Endothelial cell of umbilical vein (primary cell): Measurements from ENCODE around the gene MAL. TPM values are rescaled to one million over a fixed set of nuclear protein-coding genes. Genes with fewer than 3 reads are reported as not detected.

ENCODE experiments used
- BruUV-seq: library from RNA; stranded (reverse); fragments of 400-500 nt; replicated peaks from 2 replicates; lab custom pipeline; 2021; lab: Mats Ljungman, UMichigan
- CTCF ChIA-PET: fragments of 300-600, 350-600 bp; sonication (Branson Sonifier 250); formaldehyde crosslinking; loops from one replicate; lab custom pipeline; 2021; ENCODE audit warnings: antibody characterized with exemption, inconsistent platforms; lab: Charles Lee
- POLR2A ChIA-PET: fragments of 300-600, 350-600 bp; sonication (Branson Sonifier 250); formaldehyde crosslinking; loops from one replicate; lab custom pipeline; 2021; ENCODE audit warnings: antibody characterized with exemption, inconsistent platforms; lab: Charles Lee
- DNase-seq: peaks from one replicate; pipeline ENCODE4 v3.0.0-alpha.2; 2011; ENCODE audit warnings: low read depth, low spot score
- FAIRE-seq: peaks from 2 replicates; lab custom pipeline; 2011; peaks lifted over from hg19 to GRCh38; lab: Jason Lieb, UNC
- H2AFZ ChIP-seq: 2 replicates; pipeline ENCODE4 v1.6.0; 2012; ENCODE audit warnings: low read depth, low read length, control low read depth, inconsistent platforms
- H3K27ac ChIP-seq: 2 replicates; pipeline ENCODE4 v1.5.1; 2011; ENCODE audit warnings: low read depth, mild to moderate bottlenecking, control low read depth, low read length, moderate library complexity; ENCODE audit not compliant: insufficient read depth
- H3K27me3 ChIP-seq, 2 experiments: 2 replicates each; pipeline versions ENCODE4 v1.6.0 to v1.6.1; 2011; ENCODE audit warnings: low read length in 2 of 2, mixed read lengths in 1 of 2; ENCODE audit not compliant: control insufficient read depth in 2 of 2, insufficient read depth in 2 of 2
- H3K36me3 ChIP-seq, 2 experiments: 2 replicates in 1 of 2; 3 replicates in 1 of 2; pipeline ENCODE4 v1.5.1; 2011; ENCODE audit warnings: low read length in 2 of 2, mild to moderate bottlenecking in 1 of 2, moderate library complexity in 1 of 2; ENCODE audit not compliant: control insufficient read depth in 2 of 2, insufficient read depth in 2 of 2; ENCODE audit errors: extremely low read depth in 1 of 2
- H3K4me1 ChIP-seq: 3 replicates; pipeline ENCODE4 v1.5.1; 2011; ENCODE audit warnings: mild to moderate bottlenecking, low read length; ENCODE audit not compliant: control insufficient read depth, insufficient read depth; ENCODE audit errors: extremely low read depth
- H3K4me2 ChIP-seq: 2 replicates; pipeline ENCODE4 v1.6.1; 2011; ENCODE audit warnings: low read length, control low read depth, mixed read lengths; ENCODE audit not compliant: insufficient read depth
- H3K4me3 ChIP-seq, 3 experiments: fragments of 200-600 bp in 1 of 3; sonication (generic), shearing (Covaris generic) in 1 of 3; replicated peaks in 1 of 3; 2 replicates each; pipeline ENCODE4 v1.5.1; 2011 to 2016; ENCODE audit warnings: control low read depth in 3 of 3, low read length in 3 of 3, mild to moderate bottlenecking in 2 of 3, inconsistent platforms in 1 of 3, low read depth in 1 of 3, moderate library complexity in 1 of 3; ENCODE audit not compliant: insufficient read depth in 1 of 3
- H3K79me2 ChIP-seq: 2 replicates; pipeline ENCODE4 v1.6.0; 2012; ENCODE audit warnings: low read length, inconsistent platforms; ENCODE audit not compliant: control insufficient read depth, insufficient read depth
- H3K9ac ChIP-seq: replicated peaks from 2 replicates; pipeline ENCODE3; 2011; ENCODE audit warnings: low read length, control low read depth; ENCODE audit not compliant: insufficient read depth; ENCODE audit errors: extremely low read depth
- H3K9me1 ChIP-seq: replicated peaks from 3 replicates; pipeline ENCODE4 v1.6.0; 2011; ENCODE audit warnings: mild to moderate bottlenecking, low read length; ENCODE audit not compliant: control insufficient read depth, insufficient read depth; ENCODE audit errors: extremely low read depth
- H3K9me3 ChIP-seq: replicated peaks from 2 replicates; pipeline ENCODE4 v1.5.1; 2012; ENCODE audit warnings: low read length, inconsistent platforms; ENCODE audit not compliant: control insufficient read depth, insufficient read depth
- H4K20me1 ChIP-seq: replicated peaks from 2 replicates; pipeline ENCODE3; 2011; ENCODE audit warnings: mild to moderate bottlenecking, low read length; ENCODE audit not compliant: control insufficient read depth, insufficient read depth; ENCODE audit errors: extremely low read depth
- CTCF ChIP-seq, 2 donors: IDR thresholded peaks; 1 replicate in 1 of 2; 2 replicates in 1 of 2; pipeline ENCODE4 v1.5.1; 2011; ENCODE audit warnings: low read length in 2 of 2, mild to moderate bottlenecking in 2 of 2, moderate library complexity in 2 of 2, control low read depth in 1 of 2, inconsistent platforms in 1 of 2, low read depth in 1 of 2; ENCODE audit not compliant: insufficient read depth in 1 of 2; ENCODE audit errors: extremely low read depth in 1 of 2
- EZH2 ChIP-seq: IDR thresholded peaks from 2 replicates; pipeline ENCODE4 v1.6.1; 2012; ENCODE audit warnings: borderline replicate concordance, low read depth, mild to moderate bottlenecking, moderate library complexity, low read length, inconsistent platforms; ENCODE audit not compliant: severe bottlenecking
- FOS ChIP-seq: IDR thresholded peaks from 2 replicates; pipeline ENCODE4 v1.6.1; 2011; ENCODE audit warnings: mild to moderate bottlenecking, low read length, moderate library complexity, borderline replicate concordance; ENCODE audit not compliant: insufficient read depth
- GATA2 ChIP-seq: IDR thresholded peaks from 2 replicates; pipeline ENCODE4 v1.7.0; 2011; ENCODE audit warnings: low read depth, mild to moderate bottlenecking, moderate library complexity, mixed read lengths, low read length; ENCODE audit not compliant: insufficient read length, insufficient read depth
- JUN ChIP-seq: IDR thresholded peaks from 2 replicates; pipeline ENCODE4 v1.6.1; 2011; ENCODE audit warnings: borderline replicate concordance, low read depth; ENCODE audit not compliant: insufficient read length, insufficient read depth
- MAX ChIP-seq: IDR thresholded peaks from 2 replicates; pipeline ENCODE4 v1.6.1; 2011; ENCODE audit not compliant: insufficient read depth, insufficient read length
- MYC ChIP-seq: IDR thresholded peaks from one replicate; pipeline ENCODE4 v1.6.1; 2011; ENCODE audit warnings: mild to moderate bottlenecking, low read depth, low read length
- POLR2A ChIP-seq: IDR thresholded peaks from 2 replicates; pipeline ENCODE4 v1.6.1; 2012; ENCODE audit warnings: low read depth, mild to moderate bottlenecking, control low read depth, low read length
- POLR2AphosphoS5 ChIP-seq: IDR thresholded peaks from 2 replicates; pipeline ENCODE4 v1.6.1; 2012; ENCODE audit warnings: low read depth, mild to moderate bottlenecking, control low read depth, low read length, moderate library complexity; ENCODE audit not compliant: insufficient read depth
- dilution Hi-C: fragments of 300-500 bp; cut with MboI; formaldehyde crosslinking; loops from one replicate; pipeline ENCODE4 v1.15.0; 2019; ENCODE audit warnings: low sequenced_read_pairs; ENCODE audit not compliant: extremely low pct_ligation_motif_present
- intact Hi-C: fragments of 100-400 bp; cut with micrococcal nuclease; formaldehyde crosslinking; loops from one replicate; pipeline ENCODE4 v1.10.0; 2022
- polyA plus RNA-seq, 4 experiments: library from polyadenylated mRNA; depleted of rRNA in 3 of 4; stranded (reverse) in 3 of 4; unstranded in 1 of 4; fragments of >200 nt; gene quantifications; 2 replicates each; pipeline versions ENCODE4 v1.2.1 to v1.2.3, GENCODE V29; 2011 to 2012; ENCODE audit warnings: missing spikeins in 1 of 4
- total RNA-seq: library from RNA; stranded (reverse); gene quantifications from 2 replicates; pipeline ENCODE4 v1.2.3, GENCODE V29; 2021

MAL gene
- total and polyA plus RNA-seq, 2 donors (not counting 3 experiments of a cell fraction or from before 2014, with no cell fraction given) = not detected

GRCh38 chr2:95032341-95032740 lies 6.8 kb downstream of the MAL start:
- FAIRE-seq (no peak), DNase-seq (no peak)
- no peaks in the 10 kb centered on the region for H3K36me3 ChIP-seq
- no peak overlapping the region for H3K9ac ChIP-seq
- dilution Hi-C loops (no loop called here), intact Hi-C loops (no loop called here)
- no peaks in the 10 kb centered on the region for H4K20me1 ChIP-seq
- H3K27me3 ChIP-seq = peaks cover 3 to 5% of the 10 kb centered on the region in 2 experiments
- H3K27ac ChIP-seq = no peak overlapping the region
- TF ChIP-seq GATA2 = no peak
- TF ChIP-seq JUN = no peak
- no peak for TF ChIP-seq MYC
- no peak for TF ChIP-seq POLR2AphosphoS5
- no peak for TF ChIP-seq FOS
- no peak for TF ChIP-seq MAX
- TF ChIP-seq EZH2 = no peak
- no peak for TF ChIP-seq POLR2A
- no peak for TF ChIP-seq CTCF (IDR thresholded peaks at IDR 0.05; ENCODE audit: extremely low read depth in 1 of 2, insufficient read depth in 1 of 2, low read depth in 1 of 2, low read length in 2 of 2)
- no peak overlapping the region for H3K4me3 ChIP-seq
- no peaks in the 10 kb centered on the region for H3K4me1 ChIP-seq
- no peaks in the 10 kb centered on the region for H3K79me2 ChIP-seq
- H3K4me2 ChIP-seq = no peak overlapping the region
- H3K9me3 ChIP-seq = no peaks in the 10 kb centered on the region
- BruUV-seq = no TSS peak
- no peaks in the 10 kb centered on the region for H3K9me1 ChIP-seq
- ChIA-PET CTCF (interaction anchor here (1.2 to 1.4 kb wide), 2 partner anchors 10 to 12 kb away, joined by 3 to 6 read pairs; no protein-coding TSS in a partner anchor), POLR2A (no interaction called here)
- no peak overlapping the region for H2AFZ ChIP-seq
